DOHH2 (cell line): ENCODE results near the gene RANBP10.

Experiments used
- EZH2phosphoT487 ChIP-seq: fragments of 200-600 bp; sonication (generic); IDR thresholded peaks from 2 replicates; pipeline ENCODE4 v1.6.1; 2017; ENCODE audit warnings: borderline replicate concordance, mild to moderate bottlenecking, antibody characterized with exemption, low read length, moderate library complexity, mixed read lengths
- TF ChIP-seq, protein P1 (sequence below): fragments of 200-600 bp; sonication (generic); IDR thresholded peaks from one replicate; pipeline ENCODE4 v1.5.1; 2014; ENCODE audit warnings: antibody characterized with exemption, mild to moderate bottlenecking, low read depth, low read length; ENCODE audit not compliant: poor library complexity, severe bottlenecking

DNA sequence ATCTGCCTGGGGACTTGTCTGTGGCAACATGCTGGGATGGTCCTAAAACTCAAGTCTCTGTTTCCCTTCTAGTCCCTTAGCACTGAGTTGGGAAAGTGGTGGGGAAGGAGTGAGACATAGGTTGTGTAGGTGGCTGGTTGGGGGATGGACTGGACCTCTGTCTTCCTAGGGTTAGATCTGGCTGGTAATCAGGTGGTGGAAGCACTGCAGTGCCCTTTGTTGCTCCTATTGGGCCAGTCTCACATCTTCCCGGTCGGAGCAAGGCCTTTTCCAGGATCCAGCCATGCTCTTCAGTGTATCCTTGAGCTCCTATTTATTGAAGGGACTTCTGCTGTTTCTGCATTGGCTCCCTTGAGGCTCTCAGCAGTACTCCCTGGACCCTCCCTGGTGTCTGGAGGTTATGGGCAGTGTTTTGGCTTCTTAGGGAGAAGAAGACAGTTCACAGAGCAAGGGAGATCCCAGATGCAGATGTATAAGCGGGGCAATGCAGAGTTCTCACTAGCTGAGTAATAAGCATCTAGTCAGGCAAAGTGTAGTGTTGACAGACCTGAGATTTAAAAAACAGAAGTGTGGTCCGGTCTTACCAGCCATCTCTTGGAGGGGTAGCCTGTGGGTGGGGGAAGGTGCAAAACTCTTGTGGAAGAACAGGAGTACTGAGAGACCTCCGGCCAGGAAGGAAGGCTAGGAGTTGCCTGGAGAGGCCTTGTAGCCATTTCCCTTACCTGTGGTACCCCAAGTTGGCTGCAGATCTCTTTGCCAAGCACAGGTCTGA, 39.1 kb upstream of the RANBP10 start:
- TF ChIP-seq, protein P1, sequence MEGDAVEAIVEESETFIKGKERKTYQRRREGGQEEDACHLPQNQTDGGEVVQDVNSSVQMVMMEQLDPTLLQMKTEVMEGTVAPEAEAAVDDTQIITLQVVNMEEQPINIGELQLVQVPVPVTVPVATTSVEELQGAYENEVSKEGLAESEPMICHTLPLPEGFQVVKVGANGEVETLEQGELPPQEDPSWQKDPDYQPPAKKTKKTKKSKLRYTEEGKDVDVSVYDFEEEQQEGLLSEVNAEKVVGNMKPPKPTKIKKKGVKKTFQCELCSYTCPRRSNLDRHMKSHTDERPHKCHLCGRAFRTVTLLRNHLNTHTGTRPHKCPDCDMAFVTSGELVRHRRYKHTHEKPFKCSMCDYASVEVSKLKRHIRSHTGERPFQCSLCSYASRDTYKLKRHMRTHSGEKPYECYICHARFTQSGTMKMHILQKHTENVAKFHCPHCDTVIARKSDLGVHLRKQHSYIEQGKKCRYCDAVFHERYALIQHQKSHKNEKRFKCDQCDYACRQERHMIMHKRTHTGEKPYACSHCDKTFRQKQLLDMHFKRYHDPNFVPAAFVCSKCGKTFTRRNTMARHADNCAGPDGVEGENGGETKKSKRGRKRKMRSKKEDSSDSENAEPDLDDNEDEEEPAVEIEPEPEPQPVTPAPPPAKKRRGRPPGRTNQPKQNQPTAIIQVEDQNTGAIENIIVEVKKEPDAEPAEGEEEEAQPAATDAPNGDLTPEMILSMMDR, result no peak
- no peak for TF ChIP-seq EZH2phosphoT487
